HepG2 (cell line): ENCODE measurements around the gene SRP72. TPM values are rescaled to one million over a fixed set of nuclear protein-coding genes. Genes with fewer than 3 reads are reported as not detected.
A peak's percentile ranks its signal among the peaks of the same experiment; 100 is the strongest.

Experiments
- DMTF1 ChIP-seq: sonication (generic); formaldehyde crosslinking; IDR thresholded peaks from 2 replicates; pipeline ENCODE4 v1.4.0; 2020; ENCODE audit warnings: mild to moderate bottlenecking, missing genetic modification reagents
- GMEB2 ChIP-seq: IDR thresholded peaks from 2 replicates; pipeline ENCODE4 v1.6.1; 2016; ENCODE audit warnings: missing biosample characterization, missing genetic modification reagents, low read depth
- HOXA5 ChIP-seq: sonication (generic); formaldehyde crosslinking; IDR thresholded peaks from 2 replicates; pipeline ENCODE4 v1.4.0; 2020; ENCODE audit warnings: missing genetic modification reagents
- JDP2 ChIP-seq: sonication (generic); formaldehyde crosslinking; IDR thresholded peaks from 2 replicates; pipeline ENCODE4 v1.8.1; 2022; ENCODE audit warnings: missing genetic modification reagents, borderline replicate concordance
- MATR3 ChIP-seq: sonication (generic); formaldehyde crosslinking; IDR thresholded peaks from 2 replicates; pipeline ENCODE4 v1.4.0; 2020; ENCODE audit warnings: missing genetic modification reagents
- NFRKB ChIP-seq: fragments of 450-650 bp; IDR thresholded peaks from 2 replicates; pipeline ENCODE4 v1.6.1; 2017
- SMC3 ChIP-seq: IDR thresholded peaks from 2 replicates; pipeline ENCODE4 v1.6.1; 2011; ENCODE audit warnings: low read length, improper control_type of control experiment
- TRIM24 ChIP-seq: sonication (generic); formaldehyde crosslinking; IDR thresholded peaks from 2 replicates; pipeline ENCODE4 v1.8.0; 2022; ENCODE audit warnings: mild to moderate bottlenecking, missing genetic modification reagents
- ZFP36L1 ChIP-seq: sonication (generic); formaldehyde crosslinking; IDR thresholded peaks from 2 replicates; pipeline ENCODE4 v1.8.0; 2022; ENCODE audit warnings: mild to moderate bottlenecking, missing genetic modification reagents, moderate library complexity
- ZNF12 ChIP-seq: sonication (generic); formaldehyde crosslinking; IDR thresholded peaks from 2 replicates; pipeline ENCODE4 v1.5.0; 2020; ENCODE audit warnings: missing genetic modification reagents
- ZNF292 ChIP-seq: sonication (generic); formaldehyde crosslinking; IDR thresholded peaks from 2 replicates; pipeline ENCODE4 v1.8.1; 2022; ENCODE audit warnings: mild to moderate bottlenecking, low read depth, missing genetic modification reagents, borderline replicate concordance
- ZNF335 ChIP-seq: sonication (generic); formaldehyde crosslinking; IDR thresholded peaks from 2 replicates; pipeline ENCODE4 v1.4.0; 2020; ENCODE audit warnings: missing genetic modification reagents
- ZNF557 ChIP-seq: sonication (generic); formaldehyde crosslinking; IDR thresholded peaks from 2 replicates; pipeline ENCODE4 v1.4.0; 2020; ENCODE audit warnings: missing genetic modification reagents
- ZNF678 ChIP-seq: sonication (generic); formaldehyde crosslinking; IDR thresholded peaks from 2 replicates; pipeline ENCODE4 v1.4.0; 2020; ENCODE audit warnings: mild to moderate bottlenecking, missing genetic modification reagents
- ZNF784 ChIP-seq: sonication (generic); formaldehyde crosslinking; IDR thresholded peaks from 2 replicates; pipeline ENCODE4 v1.5.1; 2020; ENCODE audit warnings: missing genetic modification reagents, mild to moderate bottlenecking, borderline replicate concordance
- polyA plus RNA-seq, 8 experiments: library from polyadenylated mRNA; depleted of rRNA in 3 of 8; stranded (reverse) in 7 of 8; unstranded in 1 of 8; fragments of >200 nt; fragmentation: Illumina TruSeq in 4 of 8; extraction: Trizol in 4 of 8; gene quantifications; 2 replicates each; pipeline versions ENCODE4 v1.2.1 to v1.2.3, GENCODE V29; 2011 to 2016; ENCODE audit warnings: low read depth in 4 of 8, missing spikeins in 1 of 8, mixed read lengths in 1 of 8; ENCODE audit not compliant: insufficient read depth in 1 of 8
- total RNA-seq, 5 experiments: library from RNA; depleted of rRNA; stranded (reverse); fragments of >200 nt; fragmentation: Illumina TruSeq; extraction: Trizol; gene quantifications; 2 replicates each; pipeline ENCODE4 v1.2.3, GENCODE V29; 2016; ENCODE audit warnings: low read depth in 1 of 5
- TF ChIP-seq, protein P1 (sequence below): sonication (generic); formaldehyde crosslinking; IDR thresholded peaks from 2 replicates; pipeline ENCODE4 v1.5.0; 2020; ENCODE audit warnings: missing genetic modification reagents
- TF ChIP-seq, protein P2 (sequence below): sonication (generic); formaldehyde crosslinking; IDR thresholded peaks from 2 replicates; pipeline ENCODE4 v1.8.0; 2022; ENCODE audit warnings: mild to moderate bottlenecking, missing genetic modification reagents; ENCODE audit not compliant: insufficient replicate concordance
- TF ChIP-seq, protein P3 (sequence below): sonication (generic); formaldehyde crosslinking; IDR thresholded peaks from 2 replicates; pipeline ENCODE4 v1.8.0; 2022; ENCODE audit warnings: low read depth, missing genetic modification reagents

The SRP72 gene
- total and polyA plus RNA-seq, 2 of the 13 experiments (the other 11 are each of a cell fraction or from before 2014, with no cell fraction given): 64.9 to 75.6 TPM

DNA sequence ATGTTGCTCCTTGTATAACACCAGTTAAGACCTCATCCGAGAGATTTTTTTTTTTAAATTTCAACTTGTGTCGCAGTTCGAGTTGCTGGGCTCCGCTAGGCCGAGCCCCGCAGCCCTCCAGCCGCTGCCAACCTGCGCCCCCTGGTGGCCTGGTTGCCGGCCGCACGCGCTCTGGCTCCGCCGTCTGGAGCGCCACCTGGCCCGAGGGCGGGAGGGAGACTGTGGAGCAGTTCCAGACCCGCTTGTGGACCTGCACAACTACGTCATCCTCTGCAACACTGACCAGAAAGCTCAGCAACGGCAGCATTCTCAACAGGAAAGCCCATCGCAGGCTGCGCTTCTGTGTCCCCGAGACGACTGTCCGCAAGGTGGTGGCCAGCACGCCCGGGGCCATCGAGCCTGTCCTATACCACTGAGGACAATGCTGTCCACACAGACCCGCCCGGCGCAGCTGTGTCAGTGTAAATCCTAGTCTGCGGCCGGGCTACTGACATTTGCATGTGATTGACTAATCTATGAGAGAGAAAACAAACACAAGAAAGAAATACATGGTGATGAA, 77.2 kb downstream of the SRP72 start (continued):
- TF ChIP-seq ZFP36L1 (CRISPR knock-in tag) (peak; percentile 36; the same call in 1 of the 2 replicates), ZNF678 (CRISPR knock-in tag) (no peak), ZNF12 (CRISPR knock-in tag) (peak; percentile 24; the same call in 1 of the 2 replicates), ZNF557 (CRISPR knock-in tag) (no peak), TRIM24 (CRISPR knock-in tag) (no peak), JDP2 (CRISPR knock-in tag) (no peak), ZNF784 (peak; percentile 33; the same call in 1 of the 2 replicates), GMEB2 (CRISPR knock-in tag) (no peak), SMC3 (peak; percentile 20; the same call in 1 of the 2 replicates), HOXA5 (peak; percentile 95), NFRKB (no peak), MATR3 (no peak), DMTF1 (CRISPR knock-in tag) (no peak), ZNF292 (peak; percentile 83; the same call in 1 of the 2 replicates), ZNF335 (CRISPR knock-in tag) (no peak)
- TF ChIP-seq, protein P1, sequence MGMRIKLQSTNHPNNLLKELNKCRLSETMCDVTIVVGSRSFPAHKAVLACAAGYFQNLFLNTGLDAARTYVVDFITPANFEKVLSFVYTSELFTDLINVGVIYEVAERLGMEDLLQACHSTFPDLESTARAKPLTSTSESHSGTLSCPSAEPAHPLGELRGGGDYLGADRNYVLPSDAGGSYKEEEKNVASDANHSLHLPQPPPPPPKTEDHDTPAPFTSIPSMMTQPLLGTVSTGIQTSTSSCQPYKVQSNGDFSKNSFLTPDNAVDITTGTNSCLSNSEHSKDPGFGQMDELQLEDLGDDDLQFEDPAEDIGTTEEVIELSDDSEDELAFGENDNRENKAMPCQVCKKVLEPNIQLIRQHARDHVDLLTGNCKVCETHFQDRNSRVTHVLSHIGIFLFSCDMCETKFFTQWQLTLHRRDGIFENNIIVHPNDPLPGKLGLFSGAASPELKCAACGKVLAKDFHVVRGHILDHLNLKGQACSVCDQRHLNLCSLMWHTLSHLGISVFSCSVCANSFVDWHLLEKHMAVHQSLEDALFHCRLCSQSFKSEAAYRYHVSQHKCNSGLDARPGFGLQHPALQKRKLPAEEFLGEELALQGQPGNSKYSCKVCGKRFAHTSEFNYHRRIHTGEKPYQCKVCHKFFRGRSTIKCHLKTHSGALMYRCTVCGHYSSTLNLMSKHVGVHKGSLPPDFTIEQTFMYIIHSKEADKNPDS: no peak
- TF ChIP-seq, protein P2, sequence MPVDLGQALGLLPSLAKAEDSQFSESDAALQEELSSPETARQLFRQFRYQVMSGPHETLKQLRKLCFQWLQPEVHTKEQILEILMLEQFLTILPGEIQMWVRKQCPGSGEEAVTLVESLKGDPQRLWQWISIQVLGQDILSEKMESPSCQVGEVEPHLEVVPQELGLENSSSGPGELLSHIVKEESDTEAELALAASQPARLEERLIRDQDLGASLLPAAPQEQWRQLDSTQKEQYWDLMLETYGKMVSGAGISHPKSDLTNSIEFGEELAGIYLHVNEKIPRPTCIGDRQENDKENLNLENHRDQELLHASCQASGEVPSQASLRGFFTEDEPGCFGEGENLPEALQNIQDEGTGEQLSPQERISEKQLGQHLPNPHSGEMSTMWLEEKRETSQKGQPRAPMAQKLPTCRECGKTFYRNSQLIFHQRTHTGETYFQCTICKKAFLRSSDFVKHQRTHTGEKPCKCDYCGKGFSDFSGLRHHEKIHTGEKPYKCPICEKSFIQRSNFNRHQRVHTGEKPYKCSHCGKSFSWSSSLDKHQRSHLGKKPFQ (CRISPR knock-in tag): no peak
- TF ChIP-seq, protein P3, sequence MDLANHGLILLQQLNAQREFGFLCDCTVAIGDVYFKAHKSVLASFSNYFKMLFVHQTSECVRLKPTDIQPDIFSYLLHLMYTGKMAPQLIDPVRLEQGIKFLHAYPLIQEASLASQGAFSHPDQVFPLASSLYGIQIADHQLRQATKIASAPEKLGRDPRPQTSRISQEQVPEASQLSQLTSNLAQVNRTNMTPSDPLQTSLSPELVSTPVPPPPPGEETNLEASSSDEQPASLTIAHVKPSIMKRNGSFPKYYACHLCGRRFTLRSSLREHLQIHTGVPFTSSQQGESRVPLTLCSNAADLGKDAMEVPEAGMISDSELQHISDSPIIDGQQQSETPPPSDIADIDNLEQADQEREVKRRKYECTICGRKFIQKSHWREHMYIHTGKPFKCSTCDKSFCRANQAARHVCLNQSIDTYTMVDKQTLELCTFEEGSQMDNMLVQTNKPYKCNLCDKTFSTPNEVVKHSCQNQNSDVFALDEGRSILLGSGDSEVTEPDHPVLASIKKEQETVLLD: no peak
